ENCODE data around the gene FTHL17.

FTHL17 gene

DNA sequence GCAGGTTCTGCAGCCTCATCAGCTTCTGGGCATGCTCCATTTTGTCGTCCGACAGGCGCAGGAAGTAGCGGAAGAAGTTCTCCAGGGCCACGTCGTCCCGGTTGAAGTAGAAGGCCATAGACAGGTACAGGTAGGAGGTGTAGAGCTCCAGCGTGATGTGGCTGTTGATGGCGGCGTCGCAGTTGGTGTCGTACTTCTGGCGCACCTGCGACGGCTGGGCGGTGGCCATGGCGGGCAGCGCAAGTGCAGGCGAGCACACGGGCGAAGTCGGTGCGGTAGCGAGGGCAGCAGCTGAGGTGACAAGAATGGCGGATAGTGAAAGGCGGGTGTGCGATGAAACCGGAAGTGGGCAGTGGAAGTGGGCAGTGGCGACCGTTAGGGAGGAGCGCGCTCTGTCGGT, at the start of gene FTHL17:
TSS of gene FTHL17 (minus strand) at position 317 of the 400 bp plus-strand sequence. CDS start at position 229, 88 bp downstream.
- no peak for DNase-seq

- DNase-seq, result no peak
Observed at GRCh38 chrX:31117266-31117665, 45.4 kb upstream of the FTHL17 start.

- no peak for DNase-seq
Observed at GRCh38 chrX:31115398-31115797, 43.6 kb upstream of the FTHL17 start.

DNA sequence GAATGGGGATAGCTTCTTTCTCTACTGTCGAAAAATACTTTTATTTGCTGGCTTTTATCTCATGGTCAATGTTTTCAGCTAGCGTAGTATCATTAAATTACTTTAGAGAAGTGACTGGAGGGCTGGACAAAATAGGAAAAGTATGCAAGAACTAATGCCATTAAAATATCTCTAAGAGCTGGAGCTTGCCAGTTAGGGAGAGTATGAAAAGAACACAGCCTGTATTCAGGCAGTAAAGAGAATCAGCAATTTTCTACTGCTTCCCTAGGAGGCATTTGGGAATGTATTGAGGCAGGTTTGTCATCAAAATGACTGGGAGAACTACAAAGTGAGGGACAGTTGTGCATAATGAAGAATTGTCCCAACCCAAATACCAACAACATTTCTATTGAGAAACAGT, 43.0 kb upstream of the FTHL17 start:
- DNase-seq, result no peak

DNA sequence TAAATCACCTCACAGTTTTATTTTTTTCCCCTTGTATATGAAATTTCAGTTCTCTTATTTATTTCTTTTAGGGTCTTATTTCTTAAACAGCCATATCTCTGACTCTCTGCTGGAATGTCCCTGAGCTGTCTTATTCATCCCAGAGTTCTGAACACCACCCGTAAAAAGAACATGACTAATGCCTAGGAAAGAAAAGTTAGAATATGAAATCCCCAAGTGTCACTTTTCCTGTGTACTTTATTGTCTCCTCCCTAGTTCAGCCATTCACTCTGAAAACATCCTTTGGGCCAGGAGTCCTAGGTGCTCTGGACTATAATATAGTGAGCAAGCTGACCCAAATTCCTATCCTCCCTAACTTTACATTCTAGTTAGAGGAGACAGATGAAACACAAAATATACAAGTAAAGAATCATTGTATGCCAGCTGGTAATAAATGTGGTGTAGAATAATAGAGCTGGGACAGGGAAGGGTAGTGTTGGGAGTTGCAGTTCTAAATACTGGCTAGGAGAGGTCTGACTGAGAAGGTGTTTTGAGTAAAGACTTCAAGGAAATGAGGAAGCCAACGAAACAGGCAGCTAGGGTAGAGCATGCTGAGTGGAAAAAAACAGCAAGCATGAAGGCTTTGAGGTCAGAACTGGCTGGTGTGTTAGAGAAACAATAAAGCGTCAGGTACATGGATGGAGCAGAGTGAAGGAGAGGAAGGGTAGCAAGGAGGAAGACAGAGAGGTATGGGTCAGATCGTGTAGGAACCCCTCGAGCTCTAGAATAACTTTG, 40.6 kb upstream of the FTHL17 start:
- DNase-seq, result no peak

DNA sequence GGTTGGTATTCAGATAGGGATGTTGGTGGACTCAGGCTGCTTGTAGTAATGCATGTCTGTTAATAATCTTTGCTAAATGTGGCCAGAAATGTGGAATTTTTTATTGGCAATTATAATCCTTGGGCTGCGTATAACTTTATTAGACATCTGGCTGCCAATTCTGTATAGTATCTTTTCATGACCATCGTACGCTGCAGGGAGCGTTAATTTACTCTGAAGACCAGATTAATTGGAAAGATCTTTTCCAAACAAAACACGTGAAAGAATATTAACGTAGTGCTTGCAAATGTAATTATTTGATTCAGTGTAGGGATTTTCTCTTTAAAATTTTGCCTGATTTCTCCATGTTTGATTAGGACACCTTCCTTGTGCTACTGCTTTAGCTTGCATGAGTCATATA, 38.8 kb upstream of the FTHL17 start:
- no peak for DNase-seq

- no peak for DNase-seq
Observed at GRCh38 chrX:31099536-31100090, 27.8 kb upstream of the FTHL17 start.

- no peak for DNase-seq
Observed at GRCh38 chrX:31098079-31098478, 26.2 kb upstream of the FTHL17 start.

DNA sequence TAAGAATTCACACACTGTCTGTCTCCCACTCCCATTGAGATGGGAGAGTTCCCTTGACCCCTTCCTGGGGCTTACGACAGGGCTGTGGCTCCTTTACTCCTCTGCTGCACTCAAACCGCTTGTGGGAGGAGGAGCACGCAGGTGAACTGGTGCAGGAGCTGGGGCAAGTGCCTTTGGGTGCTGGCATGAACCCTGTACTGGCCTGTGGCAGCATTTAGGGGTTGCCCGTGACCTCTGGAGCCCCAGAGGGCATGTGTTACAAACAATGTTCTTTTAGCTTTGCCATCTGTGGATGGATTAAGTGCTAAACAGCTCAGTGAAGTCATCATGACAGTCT, 21.8 kb upstream of the FTHL17 start:
- DNase-seq, result no peak

DNA sequence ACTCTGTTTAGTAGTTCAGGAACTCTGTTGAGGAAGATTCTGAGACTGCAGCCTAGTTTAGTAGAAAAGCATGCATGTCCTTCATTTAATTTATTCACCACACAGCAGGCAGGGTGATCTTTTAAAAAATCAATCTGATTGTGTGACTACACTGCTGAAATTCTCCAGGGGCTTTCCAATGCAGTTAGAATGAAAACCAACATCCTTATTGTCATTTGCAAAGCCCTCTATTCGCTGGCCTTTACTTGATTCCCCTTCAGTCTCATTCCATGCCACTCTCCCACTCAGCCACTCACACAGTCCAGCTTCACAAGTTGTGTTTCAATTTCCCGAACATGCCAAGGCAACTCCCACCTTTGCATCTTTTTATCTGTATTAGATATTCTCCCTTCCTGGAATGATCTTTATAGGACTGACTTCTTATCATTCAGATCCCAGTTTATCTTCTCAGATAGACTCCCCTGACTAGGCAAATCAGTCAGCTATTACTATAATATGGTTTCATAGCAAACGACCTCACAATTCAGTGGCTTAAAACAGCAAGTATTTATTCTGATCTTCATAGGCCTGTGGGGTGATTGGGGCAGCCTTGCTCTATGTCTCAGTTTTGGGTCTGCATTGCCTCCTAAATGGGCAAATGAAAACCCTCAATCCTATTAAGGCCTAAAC, 21.3 kb upstream of the FTHL17 start:
- DNase-seq, result no peak

DNA sequence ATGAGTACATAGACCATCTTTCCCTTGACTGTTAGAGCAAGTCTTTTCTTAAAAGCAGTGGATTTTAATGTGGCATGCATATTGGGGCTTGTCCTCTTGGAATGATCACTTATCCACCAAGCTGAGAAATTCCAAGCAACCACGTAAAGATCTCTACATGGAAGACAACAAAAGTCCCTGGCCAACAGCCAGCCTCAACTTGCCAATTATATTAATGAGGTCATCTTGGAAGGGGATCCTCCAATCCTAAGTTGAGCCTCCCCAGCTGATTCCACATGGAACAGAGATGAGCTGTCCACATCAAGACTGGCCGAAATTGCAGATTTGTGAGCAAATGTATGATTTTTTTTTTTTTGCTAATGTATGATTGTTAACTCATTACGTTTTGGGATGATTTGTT, 20.6 kb upstream of the FTHL17 start:
- no peak for DNase-seq

- no peak for DNase-seq
Observed at GRCh38 chrX:31091819-31092218, 20.0 kb upstream of the FTHL17 start.

GRCh38 chrX:31074522-31074921, 2.7 kb upstream of the FTHL17 start:
- DNase-seq, result no peak

GRCh38 chrX:31071262-31071661, 579 bp downstream of the FTHL17 start:
- DNase-seq, result no peak

DNA sequence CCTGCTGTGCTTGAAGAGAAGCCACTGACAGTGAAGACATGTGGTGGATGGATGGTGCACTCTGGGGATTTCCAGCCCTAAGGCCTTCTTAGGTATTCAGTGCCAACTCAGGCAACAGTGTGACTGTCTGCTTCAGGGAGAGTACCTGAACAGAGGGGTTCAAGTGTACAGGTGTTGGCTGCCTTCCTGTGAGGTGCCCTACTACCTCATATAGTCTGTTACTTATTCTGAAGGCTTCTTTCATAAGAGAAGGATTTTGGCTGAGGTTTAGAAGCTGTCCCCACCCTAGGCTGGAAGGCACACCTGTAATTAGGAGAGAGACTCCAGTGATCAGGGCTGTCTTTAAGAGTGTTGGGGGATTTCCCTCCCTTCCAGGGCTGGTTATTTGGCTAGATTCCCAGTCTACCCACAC, 1.8 kb downstream of the FTHL17 start:
- no peak for DNase-seq

DNA sequence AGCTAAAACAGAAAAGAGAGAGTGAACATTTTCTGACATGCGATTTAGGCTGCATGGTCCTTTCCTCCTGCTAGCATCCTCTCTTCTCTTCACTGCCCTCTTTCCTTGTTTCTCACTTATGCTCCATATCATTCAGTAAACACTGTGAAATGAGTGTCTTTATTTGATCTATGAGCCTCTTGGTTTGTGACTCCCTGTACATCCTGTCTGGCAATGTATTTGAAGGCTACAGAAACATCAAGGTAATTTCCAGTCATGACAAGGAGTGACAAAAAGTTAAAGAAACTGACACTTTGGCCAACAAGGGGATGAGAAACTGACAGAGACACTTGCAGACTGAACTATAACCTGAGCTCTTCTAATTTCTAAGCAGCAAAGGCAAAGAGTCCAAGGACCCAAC, 8.7 kb downstream of the FTHL17 start:
- DNase-seq, result no peak

DNA sequence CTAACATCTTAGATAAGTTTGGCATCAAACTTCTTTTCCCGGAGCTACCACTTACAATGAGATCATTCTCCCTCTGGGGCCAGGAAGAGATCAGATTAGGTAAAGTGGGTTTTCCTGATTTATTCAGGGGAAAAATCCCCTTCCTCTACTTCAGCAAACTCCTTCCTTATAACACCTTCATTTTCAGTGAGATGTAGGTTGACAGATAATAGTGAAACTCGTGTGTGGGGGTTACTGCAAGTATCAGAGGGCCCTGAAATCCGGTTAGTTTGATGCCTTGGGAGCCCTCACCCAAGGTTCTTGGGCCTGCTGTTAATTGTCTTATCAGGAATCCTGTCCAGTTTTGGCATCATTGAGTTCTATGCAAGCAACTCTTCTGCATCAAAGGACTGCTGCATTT, 10.8 kb downstream of the FTHL17 start:
- DNase-seq, result no peak

DNA sequence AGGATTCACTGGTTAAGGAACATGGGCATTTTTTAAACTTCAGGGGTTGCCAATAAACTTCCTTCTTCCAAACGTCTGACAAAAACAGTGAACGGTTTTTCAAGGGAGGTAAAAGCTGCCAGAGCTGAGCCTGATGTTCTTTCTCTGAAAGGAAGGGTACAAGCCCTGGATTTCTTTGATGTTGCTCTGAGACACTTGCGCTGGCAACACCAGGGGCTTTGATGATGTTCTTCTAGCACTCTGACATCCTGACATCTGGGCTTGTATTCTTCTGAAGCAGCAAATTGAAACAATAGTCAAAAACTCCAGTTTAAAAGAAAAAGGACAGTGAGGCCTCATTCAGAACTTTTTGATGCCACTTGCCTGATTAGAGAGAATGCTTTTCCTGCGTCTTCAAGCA, 11.8 kb downstream of the FTHL17 start:
- no peak for DNase-seq

- DNase-seq, result no peak
Observed at GRCh38 chrX:31058284-31058683, 13.6 kb downstream of the FTHL17 start.

DNA sequence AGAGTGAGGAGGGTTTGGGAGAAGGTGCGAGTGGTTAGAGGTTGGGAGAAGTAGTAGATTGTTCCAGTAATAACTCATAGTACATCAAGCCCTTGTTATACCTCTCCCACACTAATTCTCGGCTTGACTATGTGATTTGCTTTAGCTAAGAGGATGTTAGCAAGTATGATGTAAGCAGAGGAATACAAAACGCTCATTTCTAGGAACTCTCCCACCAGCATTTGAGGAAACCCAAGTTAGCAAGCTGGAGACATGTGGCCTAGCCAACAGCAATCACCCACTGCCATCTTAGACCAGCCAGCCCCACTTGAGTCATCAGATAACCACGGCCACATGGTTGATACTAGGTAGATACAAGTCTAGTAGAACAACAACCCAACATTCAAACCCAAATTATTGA, 14.2 kb downstream of the FTHL17 start:
- no peak for DNase-seq

- no peak for DNase-seq
Observed at GRCh38 chrX:31057291-31057690, 14.6 kb downstream of the FTHL17 start.

- no peak for DNase-seq
Observed at GRCh38 chrX:31053621-31054020, 18.2 kb downstream of the FTHL17 start.

GRCh38 chrX:31039327-31039711, 32.5 kb downstream of the FTHL17 start:
- no peak for DNase-seq

GRCh38 chrX:31038575-31039326, 33.1 kb downstream of the FTHL17 start:
- peak; percentile 9 to 28 for DNase-seq

All from NCI-H524 (cell line).